ENCODE results near the gene ADAMTS12.

ADAMTS12 gene

DNA sequence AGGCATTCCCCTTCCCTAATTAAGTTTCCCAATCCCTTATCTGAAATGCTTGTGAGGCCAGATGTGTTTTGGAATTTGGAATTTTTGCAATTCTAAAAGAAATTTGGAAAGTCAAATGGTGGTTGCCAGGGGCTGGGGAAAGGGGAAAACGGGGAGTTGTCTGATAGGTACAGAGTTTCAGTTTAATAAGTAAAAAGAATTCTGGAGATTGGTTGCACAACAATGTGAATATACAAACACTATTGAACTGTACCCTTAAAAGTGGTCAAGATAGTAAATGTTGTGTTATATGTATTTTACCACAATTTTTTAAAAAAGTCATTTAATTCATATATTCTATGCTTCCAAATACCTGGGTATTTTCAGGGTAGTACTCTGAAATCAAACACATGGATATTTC is 154.5 kb downstream of the ADAMTS12 start:
- H3K4me3 ChIP-seq (ENCODE audit: control insufficient read depth, low read depth, low read length) = no peak overlapping the region
- TF ChIP-seq, protein P1, sequence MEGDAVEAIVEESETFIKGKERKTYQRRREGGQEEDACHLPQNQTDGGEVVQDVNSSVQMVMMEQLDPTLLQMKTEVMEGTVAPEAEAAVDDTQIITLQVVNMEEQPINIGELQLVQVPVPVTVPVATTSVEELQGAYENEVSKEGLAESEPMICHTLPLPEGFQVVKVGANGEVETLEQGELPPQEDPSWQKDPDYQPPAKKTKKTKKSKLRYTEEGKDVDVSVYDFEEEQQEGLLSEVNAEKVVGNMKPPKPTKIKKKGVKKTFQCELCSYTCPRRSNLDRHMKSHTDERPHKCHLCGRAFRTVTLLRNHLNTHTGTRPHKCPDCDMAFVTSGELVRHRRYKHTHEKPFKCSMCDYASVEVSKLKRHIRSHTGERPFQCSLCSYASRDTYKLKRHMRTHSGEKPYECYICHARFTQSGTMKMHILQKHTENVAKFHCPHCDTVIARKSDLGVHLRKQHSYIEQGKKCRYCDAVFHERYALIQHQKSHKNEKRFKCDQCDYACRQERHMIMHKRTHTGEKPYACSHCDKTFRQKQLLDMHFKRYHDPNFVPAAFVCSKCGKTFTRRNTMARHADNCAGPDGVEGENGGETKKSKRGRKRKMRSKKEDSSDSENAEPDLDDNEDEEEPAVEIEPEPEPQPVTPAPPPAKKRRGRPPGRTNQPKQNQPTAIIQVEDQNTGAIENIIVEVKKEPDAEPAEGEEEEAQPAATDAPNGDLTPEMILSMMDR (conservative IDR thresholded peaks at IDR 0.05; ENCODE audit: control insufficient read depth, insufficient read depth, low read depth, low read length) = no peak
- DNase-seq (ENCODE audit: low read depth) = no peak

DNA sequence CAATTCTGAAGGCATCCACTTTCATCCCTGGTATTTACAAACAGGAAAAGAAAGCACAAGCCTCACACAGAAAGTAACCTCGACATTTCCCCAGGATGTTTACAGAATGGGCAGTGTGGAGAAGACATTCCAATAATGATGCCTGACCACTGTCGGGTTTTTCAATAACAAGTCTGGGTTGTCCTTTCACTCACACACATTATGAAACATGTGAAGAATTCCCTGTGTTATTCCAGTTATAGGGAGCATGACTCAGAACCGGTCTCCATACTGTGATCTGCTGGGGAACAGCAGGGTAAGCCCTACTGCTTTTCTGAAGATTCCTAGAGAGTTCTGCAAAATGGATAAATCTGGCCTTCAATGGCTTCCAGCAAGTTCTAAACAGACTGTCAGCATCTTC is 155.3 kb downstream of the ADAMTS12 start:
- no peak overlapping the region for H3K4me3 ChIP-seq (ENCODE audit: control insufficient read depth, low read depth, low read length)
- DNase-seq (ENCODE audit: low read depth) = peak; percentile 90
- TF ChIP-seq, protein P1 (conservative IDR thresholded peaks at IDR 0.05; ENCODE audit: control insufficient read depth, insufficient read depth, low read depth, low read length) = no peak

DNA sequence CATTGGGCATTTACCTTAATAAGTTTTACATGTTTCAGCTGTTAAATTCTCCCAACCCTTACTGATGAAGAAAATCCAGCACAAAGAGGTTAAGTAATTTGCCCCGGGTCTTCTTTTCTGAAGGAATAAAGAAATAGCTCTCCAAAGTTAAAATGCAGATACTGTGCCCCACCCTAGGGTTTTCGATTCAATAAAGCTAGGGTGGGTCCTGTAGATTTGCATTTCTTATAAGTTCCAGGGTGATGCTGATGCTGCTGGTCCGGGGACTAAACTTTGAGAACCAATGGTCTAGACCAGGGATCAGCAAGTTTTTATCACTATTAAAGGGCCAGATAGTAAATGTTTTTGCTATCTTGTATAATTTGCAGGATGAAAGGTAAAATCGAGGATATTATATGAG is 156.7 kb downstream of the ADAMTS12 start:
- TF ChIP-seq, protein P1 (conservative IDR thresholded peaks at IDR 0.05; ENCODE audit: control insufficient read depth, insufficient read depth, low read depth, low read length) = no peak

DNA sequence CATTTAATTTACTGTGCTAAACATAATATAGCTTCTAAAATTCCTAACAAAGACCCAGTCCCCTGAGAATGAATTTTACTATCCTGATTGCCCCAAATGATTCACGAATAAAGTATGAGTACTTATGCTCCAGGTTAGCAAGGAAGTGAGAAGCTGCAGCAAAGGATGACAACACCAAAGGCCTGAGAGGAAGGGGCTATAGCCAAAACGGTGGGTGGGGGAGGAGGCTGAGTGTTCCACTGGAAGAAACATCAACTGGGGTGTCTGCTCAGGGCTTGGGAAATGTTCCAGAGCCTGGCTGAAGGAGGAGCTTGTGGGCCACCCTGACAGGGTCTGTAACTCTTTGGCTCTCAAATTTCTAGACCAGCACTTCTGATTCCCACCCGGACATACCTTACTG is 157.3 kb downstream of the ADAMTS12 start:
- no peak overlapping the region for H3K4me3 ChIP-seq (ENCODE audit: control insufficient read depth, low read depth, low read length)
- TF ChIP-seq, protein P1 (conservative IDR thresholded peaks at IDR 0.05; ENCODE audit: control insufficient read depth, insufficient read depth, low read depth, low read length) = no peak
- DNase-seq (ENCODE audit: low read depth) = peak; percentile 54

More for the DNA sequence above, 156.7 kb downstream of the ADAMTS12 start:
- no peak for DNase-seq (ENCODE audit: low read depth)
- H3K4me3 ChIP-seq (ENCODE audit: control insufficient read depth, low read depth, low read length) = no peak overlapping the region

DNA sequence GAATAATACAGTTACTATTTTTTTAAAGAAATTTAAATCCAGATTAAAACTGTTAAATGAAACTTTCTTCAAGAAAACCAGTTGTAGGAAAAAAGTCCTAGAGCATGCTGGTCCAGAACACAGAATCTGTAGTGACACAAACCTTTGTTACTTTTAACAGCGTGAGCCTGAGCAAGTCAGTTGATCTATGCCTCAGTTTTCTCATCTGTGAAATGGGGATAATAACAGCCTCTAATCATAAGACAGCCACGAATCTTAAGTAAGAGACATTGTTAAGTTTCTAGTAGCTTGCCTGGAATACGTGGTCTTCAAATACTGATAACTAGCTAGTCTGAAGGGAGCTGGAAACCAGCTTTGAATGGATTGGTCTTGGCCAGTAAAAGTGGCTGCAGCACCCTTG is 158.6 kb downstream of the ADAMTS12 start:
- TF ChIP-seq, protein P1 (conservative IDR thresholded peaks at IDR 0.05; ENCODE audit: control insufficient read depth, insufficient read depth, low read depth, low read length) = no peak

DNA sequence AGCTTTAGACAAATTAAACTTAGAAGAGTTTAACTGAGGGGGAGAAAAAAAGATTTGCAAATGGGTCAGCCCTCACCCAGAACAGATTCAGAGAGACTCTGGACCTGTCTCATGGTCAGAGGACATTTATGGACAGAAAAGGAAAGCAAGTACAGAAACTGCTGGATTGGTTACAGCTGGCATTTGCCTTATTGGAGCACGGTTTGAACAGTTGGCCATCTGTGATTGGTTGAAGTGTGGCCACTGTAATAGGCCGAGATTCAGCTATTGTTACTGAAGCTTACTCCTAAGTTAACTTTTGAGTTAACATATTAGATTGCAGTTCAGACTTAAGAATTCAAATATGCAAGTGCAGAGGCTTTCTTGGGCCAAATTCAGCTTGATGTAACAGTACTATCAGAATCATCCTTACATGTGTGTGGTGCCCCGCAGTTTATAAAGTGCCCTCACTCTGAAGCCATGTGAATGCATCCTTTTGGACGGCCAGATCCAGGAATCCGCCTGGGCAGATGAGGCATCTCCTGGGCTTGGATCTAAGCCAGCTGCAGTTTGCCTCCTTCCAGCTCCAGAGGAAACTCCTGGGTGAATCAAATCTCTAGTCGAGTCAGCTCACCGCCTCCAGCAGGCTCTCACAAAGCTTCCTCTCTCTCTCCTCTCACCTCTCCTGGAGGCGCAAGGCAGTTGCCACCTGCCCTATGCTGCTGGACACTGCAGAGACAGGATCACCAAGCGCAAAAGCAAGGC is 165.2 kb downstream of the ADAMTS12 start:
- DNase-seq (ENCODE audit: low read depth) = peak; percentile 80
- TF ChIP-seq, protein P1 (conservative IDR thresholded peaks at IDR 0.05; ENCODE audit: control insufficient read depth, insufficient read depth, low read depth, low read length) = no peak
- no peak overlapping the region for H3K4me3 ChIP-seq (ENCODE audit: control insufficient read depth, low read depth, low read length)

More for the DNA sequence above, 158.6 kb downstream of the ADAMTS12 start:
- DNase-seq (ENCODE audit: low read depth) = no peak
- no peak overlapping the region for H3K4me3 ChIP-seq (ENCODE audit: control insufficient read depth, low read depth, low read length)

Measured in fibroblast of mammary gland (primary cell).